ENCODE measurements around the gene SEMA3F.

- TF ChIP-seq POLR2A (IDR thresholded peaks at IDR 0.05) (no peak), CTCF (IDR thresholded peaks at IDR 0.05) (no peak)
Measured at GRCh38 chr3:50194903-50195500, 39.9 kb downstream of the SEMA3F start.

Measured in upper lobe of left lung (tissue), 4 donors.